Measurements from ENCODE around the gene EMSY.

- TF ChIP-seq ZNF274 (IDR thresholded peaks at IDR 0.05; ENCODE audit: low read depth, low read length) (no peak), YY1 (IDR thresholded peaks at IDR 0.05; ENCODE audit: insufficient read depth, insufficient read length) (no peak), SUZ12 (IDR thresholded peaks at IDR 0.05; ENCODE audit: extremely low read depth, insufficient read depth, insufficient read length) (no peak)
Measured at GRCh38 chr11:76551400-76551799, 106.6 kb downstream of the EMSY start.

Measured in NT2/D1 (cell line).